ENCODE results near the gene PABPN1L. TPM values are rescaled to one million over a fixed set of nuclear protein-coding genes. Genes with fewer than 3 reads are reported as not detected.

The PABPN1L gene
- total and polyA plus RNA-seq, 2 experiments from 2014 or later = not detected

DNA sequence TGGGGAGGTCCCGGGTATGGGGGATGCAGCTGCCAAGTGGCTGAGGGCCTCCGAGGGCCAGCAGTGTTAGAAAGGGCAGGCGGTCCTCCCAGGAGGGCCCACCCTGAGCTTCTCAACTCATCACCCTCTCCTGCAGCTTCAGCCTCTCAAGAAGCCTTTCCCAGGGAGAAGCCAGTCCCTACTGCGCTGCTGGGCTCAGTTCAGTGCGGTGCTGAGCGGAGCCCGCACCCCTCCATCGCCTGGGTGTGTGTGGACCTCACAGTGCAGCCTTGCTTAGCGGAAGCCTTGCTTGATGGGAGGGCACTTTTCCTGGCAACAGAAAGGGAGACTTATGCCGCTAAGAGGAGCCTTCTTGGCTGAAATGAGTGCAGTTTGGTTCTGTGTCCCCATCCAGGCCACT is 51.2 kb downstream of the PABPN1L start (continued):
- TF ChIP-seq, protein P1, sequence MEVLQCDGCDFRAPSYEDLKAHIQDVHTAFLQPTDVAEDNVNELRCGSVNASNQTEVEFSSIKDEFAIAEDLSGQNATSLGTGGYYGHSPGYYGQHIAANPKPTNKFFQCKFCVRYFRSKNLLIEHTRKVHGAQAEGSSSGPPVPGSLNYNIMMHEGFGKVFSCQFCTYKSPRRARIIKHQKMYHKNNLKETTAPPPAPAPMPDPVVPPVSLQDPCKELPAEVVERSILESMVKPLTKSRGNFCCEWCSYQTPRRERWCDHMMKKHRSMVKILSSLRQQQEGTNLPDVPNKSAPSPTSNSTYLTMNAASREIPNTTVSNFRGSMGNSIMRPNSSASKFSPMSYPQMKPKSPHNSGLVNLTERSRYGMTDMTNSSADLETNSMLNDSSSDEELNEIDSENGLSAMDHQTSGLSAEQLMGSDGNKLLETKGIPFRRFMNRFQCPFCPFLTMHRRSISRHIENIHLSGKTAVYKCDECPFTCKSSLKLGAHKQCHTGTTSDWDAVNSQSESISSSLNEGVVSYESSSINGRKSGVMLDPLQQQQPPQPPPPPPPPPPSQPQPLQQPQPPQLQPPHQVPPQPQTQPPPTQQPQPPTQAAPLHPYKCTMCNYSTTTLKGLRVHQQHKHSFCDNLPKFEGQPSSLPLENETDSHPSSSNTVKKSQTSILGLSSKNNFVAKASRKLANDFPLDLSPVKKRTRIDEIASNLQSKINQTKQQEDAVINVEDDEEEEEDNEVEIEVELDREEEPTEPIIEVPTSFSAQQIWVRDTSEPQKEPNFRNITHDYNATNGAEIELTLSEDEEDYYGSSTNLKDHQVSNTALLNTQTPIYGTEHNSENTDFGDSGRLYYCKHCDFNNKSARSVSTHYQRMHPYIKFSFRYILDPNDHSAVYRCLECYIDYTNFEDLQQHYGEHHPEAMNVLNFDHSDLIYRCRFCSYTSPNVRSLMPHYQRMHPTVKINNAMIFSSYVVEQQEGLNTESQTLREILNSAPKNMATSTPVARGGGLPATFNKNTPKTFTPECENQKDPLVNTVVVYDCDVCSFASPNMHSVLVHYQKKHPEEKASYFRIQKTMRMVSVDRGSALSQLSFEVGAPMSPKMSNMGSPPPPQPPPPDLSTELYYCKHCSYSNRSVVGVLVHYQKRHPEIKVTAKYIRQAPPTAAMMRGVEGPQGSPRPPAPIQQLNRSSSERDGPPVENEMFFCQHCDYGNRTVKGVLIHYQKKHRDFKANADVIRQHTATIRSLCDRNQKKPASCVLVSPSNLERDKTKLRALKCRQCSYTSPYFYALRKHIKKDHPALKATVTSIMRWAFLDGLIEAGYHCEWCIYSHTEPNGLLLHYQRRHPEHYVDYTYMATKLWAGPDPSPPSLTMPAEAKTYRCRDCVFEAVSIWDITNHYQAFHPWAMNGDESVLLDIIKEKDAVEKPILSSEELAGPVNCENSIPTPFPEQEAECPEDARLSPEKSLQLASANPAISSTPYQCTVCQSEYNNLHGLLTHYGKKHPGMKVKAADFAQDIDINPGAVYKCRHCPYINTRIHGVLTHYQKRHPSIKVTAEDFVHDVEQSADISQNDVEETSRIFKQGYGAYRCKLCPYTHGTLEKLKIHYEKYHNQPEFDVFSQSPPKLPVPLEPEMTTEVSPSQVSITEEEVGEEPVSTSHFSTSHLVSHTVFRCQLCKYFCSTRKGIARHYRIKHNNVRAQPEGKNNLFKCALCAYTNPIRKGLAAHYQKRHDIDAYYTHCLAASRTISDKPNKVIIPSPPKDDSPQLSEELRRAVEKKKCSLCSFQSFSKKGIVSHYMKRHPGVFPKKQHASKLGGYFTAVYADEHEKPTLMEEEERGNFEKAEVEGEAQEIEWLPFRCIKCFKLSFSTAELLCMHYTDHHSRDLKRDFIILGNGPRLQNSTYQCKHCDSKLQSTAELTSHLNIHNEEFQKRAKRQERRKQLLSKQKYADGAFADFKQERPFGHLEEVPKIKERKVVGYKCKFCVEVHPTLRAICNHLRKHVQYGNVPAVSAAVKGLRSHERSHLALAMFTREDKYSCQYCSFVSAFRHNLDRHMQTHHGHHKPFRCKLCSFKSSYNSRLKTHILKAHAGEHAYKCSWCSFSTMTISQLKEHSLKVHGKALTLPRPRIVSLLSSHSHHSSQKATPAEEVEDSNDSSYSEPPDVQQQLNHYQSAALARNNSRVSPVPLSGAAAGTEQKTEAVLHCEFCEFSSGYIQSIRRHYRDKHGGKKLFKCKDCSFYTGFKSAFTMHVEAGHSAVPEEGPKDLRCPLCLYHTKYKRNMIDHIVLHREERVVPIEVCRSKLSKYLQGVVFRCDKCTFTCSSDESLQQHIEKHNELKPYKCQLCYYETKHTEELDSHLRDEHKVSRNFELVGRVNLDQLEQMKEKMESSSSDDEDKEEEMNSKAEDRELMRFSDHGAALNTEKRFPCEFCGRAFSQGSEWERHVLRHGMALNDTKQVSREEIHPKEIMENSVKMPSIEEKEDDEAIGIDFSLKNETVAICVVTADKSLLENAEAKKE (CRISPR knock-in tag; IDR thresholded peaks at IDR 0.05) = no peak
- TF ChIP-seq, protein P2, sequence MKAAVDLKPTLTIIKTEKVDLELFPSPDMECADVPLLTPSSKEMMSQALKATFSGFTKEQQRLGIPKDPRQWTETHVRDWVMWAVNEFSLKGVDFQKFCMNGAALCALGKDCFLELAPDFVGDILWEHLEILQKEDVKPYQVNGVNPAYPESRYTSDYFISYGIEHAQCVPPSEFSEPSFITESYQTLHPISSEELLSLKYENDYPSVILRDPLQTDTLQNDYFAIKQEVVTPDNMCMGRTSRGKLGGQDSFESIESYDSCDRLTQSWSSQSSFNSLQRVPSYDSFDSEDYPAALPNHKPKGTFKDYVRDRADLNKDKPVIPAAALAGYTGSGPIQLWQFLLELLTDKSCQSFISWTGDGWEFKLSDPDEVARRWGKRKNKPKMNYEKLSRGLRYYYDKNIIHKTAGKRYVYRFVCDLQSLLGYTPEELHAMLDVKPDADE (IDR thresholded peaks at IDR 0.05) = no peak
- TF ChIP-seq EZH2phosphoT487 (IDR thresholded peaks at IDR 0.05; ENCODE audit: unreplicated experiment) (no peak), NANOG (IDR thresholded peaks at IDR 0.05; ENCODE audit: borderline replicate concordance) (no peak), ZNF331 (CRISPR knock-in tag; IDR thresholded peaks at IDR 0.05; ENCODE audit: low read depth) (no peak), JUNB (IDR thresholded peaks at IDR 0.05; ENCODE audit: unreplicated experiment) (no peak)

DNA sequence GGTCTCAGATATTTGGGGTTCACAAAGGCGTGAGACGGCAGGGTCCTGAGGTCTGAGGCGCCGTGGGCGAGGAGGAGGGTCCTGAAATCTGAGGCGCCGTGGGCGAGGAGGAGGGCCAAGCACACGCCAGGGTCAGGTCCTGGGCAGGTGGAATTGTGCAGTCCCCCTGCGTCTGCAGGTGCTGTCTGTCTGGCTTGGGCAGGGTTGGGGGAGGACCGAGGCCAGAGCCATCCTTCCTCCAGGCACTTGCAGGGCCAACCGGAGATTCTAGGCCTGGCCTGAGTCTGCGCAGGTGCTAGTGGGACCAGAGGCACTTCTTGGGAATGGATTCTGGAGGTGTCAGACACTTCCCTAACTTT is 52.3 kb downstream of the PABPN1L start:
- Histone ChIP-seq H3K9me2 (ENCODE audit: insufficient read depth) (no peaks in the 10 kb centered on the region), H3K79me2 (replicated peaks; ENCODE audit: insufficient read depth) (peaks cover 13% of the 10 kb centered on the region), H3K4me1 (ENCODE audit: insufficient read depth) (no peaks in the 10 kb centered on the region; the same call in 1 of the 2 replicates), H3K27me3 (ENCODE audit: insufficient read depth) (no peaks in the 10 kb centered on the region), H3K4me2 (no peak overlapping the region), H3K27ac (ENCODE audit: low read depth) (0 out of 2 replicates have a peak overlapping the region, but pooled peaks have one; percentile 19), H4K20me1 (replicated peaks; ENCODE audit: insufficient read depth) (no peaks in the 10 kb centered on the region; the same call in 1 of the 2 replicates), H3K4me3 (no peak overlapping the region), H3F3A (replicated peaks; ENCODE audit: low read depth) (peaks cover 23% of the 10 kb centered on the region), H3K36me3 (ENCODE audit: insufficient read depth) (peaks cover 7% of the 10 kb centered on the region), H2AFZ (no peak overlapping the region)
- Mint-ChIP-seq H3K27me3 (ENCODE audit: insufficient read depth, low read depth, poor library complexity) (peaks cover 23% of the 10 kb centered on the region), H3K36me3 (ENCODE audit: low read depth) (peaks cover 18% of the 10 kb centered on the region), H3K9me3 (no peaks in the 10 kb centered on the region), H3K4me3 (peak overlapping the region; percentile 29; the same call in 1 of the 3 replicates), H3K27ac (no peak overlapping the region; the same call in 1 of the 2 replicates), H3K4me1 (peaks cover 15% of the 10 kb centered on the region; the same call in 2 of the 3 replicates)
- ATAC-seq (no peak), DNase-seq (ENCODE audit: low spot score) (no peak)
- TF ChIP-seq, protein P3, sequence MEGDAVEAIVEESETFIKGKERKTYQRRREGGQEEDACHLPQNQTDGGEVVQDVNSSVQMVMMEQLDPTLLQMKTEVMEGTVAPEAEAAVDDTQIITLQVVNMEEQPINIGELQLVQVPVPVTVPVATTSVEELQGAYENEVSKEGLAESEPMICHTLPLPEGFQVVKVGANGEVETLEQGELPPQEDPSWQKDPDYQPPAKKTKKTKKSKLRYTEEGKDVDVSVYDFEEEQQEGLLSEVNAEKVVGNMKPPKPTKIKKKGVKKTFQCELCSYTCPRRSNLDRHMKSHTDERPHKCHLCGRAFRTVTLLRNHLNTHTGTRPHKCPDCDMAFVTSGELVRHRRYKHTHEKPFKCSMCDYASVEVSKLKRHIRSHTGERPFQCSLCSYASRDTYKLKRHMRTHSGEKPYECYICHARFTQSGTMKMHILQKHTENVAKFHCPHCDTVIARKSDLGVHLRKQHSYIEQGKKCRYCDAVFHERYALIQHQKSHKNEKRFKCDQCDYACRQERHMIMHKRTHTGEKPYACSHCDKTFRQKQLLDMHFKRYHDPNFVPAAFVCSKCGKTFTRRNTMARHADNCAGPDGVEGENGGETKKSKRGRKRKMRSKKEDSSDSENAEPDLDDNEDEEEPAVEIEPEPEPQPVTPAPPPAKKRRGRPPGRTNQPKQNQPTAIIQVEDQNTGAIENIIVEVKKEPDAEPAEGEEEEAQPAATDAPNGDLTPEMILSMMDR (conservative IDR thresholded peaks at IDR 0.05; ENCODE audit: low read depth in 2 of 2) = no peak
- TF ChIP-seq POLR2AphosphoS5 (IDR thresholded peaks at IDR 0.05; ENCODE audit: low read depth) (no peak), CREB1 (CRISPR knock-in tag; IDR thresholded peaks at IDR 0.05; ENCODE audit: low read depth) (no peak), NANOG (IDR thresholded peaks at IDR 0.05; ENCODE audit: borderline replicate concordance) (no peak), EZH2 (IDR thresholded peaks at IDR 0.05; ENCODE audit: low read depth, unreplicated experiment) (no peak), ZNF114 (CRISPR knock-in tag; IDR thresholded peaks at IDR 0.05) (no peak)

Data from GM23338 (cell line).